Hindlimb muscle (tissue), 1 donor: ENCODE measurements around the gene MCM9. TPM values are rescaled to one million over a fixed set of nuclear protein-coding genes. Genes with fewer than 3 reads are reported as not detected.
"Not testable (repeated sequence)": the region's sequence is repeated elsewhere in the genome, so short reads cannot be mapped to it uniquely, and the experiment has no call there.

ENCODE experiments used
- DNase-seq: peaks from one replicate; pipeline ENCODE4 v3.0.0-alpha.2; 2013
- polyA plus RNA-seq: library from polyadenylated mRNA; unstranded; fragments of 120-200 nt; gene quantifications from one replicate; pipeline ENCODE4 v1.2.1, GENCODE V29; 2013; ENCODE audit not compliant: insufficient read length

Gene MCM9
- polyA plus RNA-seq, 1 donor: 14.1 TPM

DNA sequence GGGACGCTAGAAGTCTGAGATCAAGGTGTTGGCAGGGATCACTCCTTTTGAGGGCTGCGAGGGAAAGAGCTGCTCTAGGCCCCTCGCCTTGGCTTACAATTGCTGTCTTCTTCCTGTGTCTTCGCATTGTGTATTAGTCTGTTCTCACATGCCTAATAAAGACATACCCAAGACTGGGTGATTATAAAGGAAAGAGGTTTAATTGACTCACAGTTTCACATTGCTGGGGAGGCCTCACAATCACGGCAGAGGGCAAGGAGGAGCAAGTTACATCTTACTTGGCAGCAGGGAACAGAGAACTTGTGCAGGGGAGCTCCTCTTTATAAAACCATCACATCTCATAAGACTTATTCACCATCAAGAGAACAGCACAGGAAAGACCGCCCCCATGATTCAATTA is 143.5 kb downstream of the MCM9 start:
- no peak for DNase-seq

DNA sequence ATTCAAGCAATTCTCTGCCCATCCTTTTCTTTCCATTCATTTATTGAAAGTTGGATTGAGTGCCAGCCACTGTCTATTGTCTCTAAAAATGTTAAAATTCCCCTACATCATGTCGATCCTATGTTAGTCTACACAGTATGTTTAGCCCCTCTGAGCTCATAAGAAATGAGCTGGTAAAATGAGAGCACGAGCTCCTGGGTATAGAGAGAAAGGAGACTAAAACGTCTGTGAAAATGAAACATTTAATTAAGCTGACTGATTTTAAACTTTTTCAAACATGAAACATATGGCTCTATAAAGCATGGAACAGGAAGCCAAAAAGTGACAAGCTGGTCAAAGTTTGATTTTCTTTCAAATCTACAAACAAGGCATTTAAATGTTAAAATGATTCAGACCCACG is 145.0 kb downstream of the MCM9 start:
- no peak for DNase-seq

DNA sequence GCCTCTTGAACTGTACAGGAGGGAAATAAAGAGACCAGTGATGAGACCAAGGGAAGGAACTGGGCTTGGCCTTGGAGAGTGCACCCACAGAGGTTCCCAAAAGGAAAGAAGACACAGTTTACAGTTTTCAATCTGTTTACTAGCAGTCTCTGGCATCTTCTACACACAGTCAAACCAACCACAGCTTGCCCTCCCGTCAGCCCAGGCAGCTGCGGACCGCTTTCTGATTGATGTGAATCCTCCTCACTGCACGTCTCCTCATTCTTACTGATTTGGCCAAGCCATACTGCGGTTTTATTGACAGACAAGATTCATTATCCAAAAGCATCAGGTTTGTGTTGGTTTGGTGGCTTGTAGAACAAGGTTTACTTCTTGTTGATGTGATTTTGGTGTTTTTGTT is 145.5 kb downstream of the MCM9 start:
- DNase-seq: no peak

DNA sequence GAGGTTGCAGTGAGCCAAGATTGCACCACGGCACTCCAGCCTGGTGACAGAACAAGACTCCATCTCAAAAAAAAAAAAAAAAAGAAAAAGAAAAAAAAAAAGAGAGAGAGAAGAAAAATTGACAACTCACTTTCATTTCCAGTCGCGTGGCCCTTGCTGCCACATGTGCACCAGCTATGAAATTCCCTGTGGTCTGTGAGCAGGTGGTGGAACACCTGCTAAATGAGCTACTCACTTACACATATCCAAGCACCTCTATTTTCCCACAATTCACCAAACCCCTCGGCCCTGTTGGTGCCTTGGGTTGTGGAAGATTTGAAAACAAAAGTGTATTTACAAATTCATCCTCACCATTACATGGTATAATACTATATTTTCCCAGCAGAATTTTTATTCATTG is 146.3 kb downstream of the MCM9 start:
- DNase-seq: no peak

DNA sequence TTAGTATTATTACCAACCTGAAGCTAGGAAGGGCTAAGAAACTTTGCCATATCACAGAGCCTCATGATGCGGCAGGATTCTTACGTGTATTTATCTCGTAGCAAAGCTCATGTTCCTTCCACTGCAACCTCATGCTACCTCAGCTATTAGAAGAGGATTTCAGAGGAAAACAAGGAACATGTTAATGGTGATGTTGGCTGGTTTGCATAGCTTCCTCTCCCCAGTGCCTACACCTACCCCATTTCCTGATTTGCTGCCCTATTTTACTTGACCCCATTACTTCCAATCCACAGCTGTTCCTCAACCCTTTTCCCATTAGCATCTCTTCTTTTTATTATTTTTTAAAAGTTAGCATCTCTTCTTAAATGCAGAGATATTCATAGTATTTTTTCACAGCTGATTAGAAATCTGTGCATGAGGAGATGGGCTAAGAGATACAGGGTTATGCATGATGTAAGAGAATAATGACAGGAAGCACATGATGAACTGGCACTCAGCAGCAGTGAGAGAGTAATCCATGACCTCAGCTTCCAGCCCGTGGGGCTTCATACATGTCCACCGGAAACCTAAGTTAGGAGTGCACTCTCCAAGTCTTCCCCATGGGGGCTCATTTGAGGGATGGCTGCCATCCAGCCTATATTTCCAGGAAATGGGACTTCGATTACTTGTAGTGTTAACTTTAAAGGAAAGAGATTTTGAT is 147.1 kb downstream of the MCM9 start:
- DNase-seq: peak; percentile 67

DNA sequence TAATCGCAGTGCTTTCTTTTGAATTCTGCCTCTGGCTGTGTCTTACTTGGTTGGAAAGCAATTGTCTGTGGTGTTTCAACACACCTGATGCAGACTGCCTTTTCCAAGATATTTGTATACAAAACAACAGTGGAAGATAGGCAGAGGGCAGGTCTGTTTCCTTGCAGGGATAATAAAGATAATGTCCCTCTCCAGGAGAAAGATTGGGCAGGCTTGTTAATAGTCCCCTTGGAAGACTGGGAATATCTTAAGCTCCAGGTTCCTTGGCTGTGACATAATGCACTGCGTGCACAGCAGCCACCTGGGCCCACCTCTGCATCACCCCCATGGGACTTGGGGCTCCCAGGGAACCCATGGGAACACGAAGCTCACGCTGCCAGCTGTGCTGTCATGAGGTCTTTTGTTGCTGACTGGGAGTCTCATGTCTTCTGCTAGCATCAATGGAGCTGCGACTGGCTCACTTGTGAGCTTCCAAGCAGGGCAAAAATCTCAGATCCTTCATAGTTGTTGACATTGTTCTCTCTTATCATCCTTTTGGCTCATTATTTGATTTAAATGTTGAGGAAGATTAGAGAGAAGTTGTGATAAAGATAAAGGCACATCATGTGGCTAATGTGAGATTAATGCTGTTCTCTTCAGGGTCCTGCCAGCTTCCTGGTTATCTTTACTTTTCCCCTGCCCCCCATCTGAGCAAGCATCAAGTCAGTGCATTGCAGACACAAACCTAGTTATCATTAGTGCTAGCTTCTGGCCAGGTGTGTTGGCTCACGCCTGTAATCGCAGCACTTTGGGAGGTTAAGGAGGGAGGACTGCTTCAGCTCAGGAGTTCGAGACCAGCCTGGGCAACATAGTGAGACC is 148.1 kb downstream of the MCM9 start:
- no peak for DNase-seq

DNA sequence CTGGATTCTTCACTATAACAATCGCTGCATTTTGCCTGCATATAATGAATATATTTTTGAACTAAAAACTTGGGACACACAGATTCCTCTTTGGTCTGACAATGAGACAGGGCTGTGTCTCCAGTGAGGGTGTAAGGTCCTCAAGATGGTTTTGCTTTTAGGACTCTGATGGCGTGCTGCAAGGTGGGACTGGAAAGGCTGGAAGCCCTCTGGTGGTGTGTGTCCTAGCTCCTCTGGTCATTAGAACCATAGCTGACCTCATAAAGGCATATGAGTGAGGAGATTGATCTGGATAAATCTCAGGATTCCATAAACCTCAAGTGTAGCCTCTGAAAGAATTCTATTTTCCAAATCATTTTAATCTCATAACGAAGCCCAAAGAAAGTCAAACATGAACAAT is 149.4 kb downstream of the MCM9 start:
- DNase-seq: no peak

DNA sequence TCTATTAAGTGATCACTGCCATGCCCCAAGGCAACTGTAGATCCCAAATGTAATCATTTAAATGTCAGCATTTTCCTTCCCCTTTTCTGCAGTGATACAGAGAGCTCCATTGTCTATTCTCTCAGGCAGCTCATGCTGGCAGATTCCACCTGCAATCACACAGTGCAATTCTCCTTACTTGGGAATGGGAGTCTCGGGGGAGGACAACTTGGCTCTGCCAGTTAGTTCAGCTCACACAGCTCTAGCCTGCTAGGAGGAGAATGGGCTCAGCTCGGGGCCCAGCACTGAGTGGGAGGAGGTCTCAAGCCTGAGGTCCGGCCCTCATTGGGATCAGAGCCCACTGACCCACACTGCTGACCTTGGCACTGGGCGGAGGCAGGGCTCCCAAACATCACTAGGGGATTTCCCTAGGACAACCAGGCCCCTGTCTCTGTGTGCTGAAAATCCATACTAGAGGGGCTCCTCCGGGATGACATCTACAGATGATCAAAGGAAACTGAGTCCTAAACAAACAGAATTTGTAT is 150.3 kb downstream of the MCM9 start:
- DNase-seq: no peak

DNA sequence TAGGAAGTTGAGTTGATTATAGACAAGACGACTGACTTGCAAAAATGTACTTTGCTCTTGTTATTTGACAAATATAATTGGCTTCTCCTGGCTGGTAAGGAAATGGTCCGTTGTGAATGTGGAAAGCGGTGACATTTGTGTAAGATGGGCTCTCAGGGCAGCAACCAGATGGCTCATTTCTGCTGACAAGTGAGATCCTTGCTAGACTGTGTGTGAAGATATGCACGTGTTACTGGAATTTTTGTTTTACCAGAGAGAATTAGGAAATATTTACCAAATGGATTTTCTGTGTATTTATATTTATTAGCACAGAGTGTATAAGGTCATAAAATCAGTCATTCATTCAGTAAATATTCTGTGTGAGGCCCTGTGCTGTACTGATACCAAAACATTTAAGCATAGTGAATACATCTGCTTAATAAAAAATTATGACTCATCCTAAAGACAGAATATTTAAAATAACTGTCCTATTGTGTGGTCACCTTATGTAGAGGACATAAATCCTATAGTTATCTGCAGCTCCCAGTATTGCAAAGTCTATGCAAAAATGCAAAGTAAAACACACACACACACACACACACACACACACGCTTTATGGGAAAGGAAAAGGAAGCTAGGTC is 150.9 kb downstream of the MCM9 start:
- no peak for DNase-seq

DNA sequence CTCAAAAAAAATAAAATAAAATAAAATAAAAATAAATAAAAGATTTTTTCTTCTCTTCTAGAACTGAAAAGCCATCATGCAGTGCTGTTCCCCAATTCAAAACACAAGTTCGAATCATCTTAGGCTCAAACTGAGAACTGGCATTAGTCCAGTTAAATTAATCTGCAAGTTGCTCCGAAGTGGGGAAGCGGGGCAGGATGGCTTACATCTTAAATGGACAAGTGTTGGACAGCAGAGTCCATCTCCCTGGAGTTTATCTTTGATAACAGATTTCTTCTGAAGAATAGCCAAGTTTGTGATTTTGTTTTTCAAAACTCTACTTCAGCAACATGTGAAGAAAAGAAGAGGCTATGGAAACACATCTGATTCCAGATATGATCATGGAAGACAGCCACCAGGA is 152.3 kb downstream of the MCM9 start:
- DNase-seq: no peak

DNA sequence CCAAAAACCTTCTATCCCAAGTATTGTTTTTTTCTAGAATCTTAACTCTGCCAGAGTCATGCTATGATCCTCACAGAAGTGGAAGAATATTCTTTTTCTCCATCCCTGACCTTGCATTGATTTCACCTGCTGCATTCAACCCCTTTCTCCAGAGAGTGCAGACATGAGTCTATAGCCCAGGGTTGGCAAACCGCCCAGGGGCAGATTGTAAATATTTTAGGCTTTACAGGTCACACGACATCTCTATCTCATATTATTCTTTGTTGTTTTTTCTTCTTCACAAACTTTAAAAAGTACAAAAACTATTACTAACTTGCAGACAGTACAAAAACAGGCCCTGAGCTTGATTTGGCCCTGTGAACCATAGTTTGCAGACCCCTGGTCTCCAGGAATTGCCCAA is 153.1 kb downstream of the MCM9 start:
- no peak for DNase-seq

DNA sequence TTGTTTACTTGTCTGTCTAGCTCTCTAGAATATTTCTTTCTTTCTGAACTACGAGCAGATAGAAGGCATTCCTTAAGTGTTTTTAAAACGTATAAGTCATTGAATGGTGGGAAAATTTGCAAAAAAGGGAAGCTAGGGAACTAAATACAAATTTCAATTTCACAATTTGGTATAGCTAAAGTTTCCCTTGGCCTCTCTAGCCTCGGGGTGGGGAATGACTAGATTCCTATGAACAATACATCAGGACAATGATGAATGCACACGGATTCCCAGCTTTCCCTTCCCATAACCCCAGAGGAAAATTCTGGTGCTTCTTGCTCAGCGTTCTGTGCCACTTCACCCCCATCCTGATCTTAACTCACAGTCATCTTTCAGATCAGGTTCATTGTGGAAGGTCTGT is 154.3 kb downstream of the MCM9 start:
- DNase-seq: no peak

DNA sequence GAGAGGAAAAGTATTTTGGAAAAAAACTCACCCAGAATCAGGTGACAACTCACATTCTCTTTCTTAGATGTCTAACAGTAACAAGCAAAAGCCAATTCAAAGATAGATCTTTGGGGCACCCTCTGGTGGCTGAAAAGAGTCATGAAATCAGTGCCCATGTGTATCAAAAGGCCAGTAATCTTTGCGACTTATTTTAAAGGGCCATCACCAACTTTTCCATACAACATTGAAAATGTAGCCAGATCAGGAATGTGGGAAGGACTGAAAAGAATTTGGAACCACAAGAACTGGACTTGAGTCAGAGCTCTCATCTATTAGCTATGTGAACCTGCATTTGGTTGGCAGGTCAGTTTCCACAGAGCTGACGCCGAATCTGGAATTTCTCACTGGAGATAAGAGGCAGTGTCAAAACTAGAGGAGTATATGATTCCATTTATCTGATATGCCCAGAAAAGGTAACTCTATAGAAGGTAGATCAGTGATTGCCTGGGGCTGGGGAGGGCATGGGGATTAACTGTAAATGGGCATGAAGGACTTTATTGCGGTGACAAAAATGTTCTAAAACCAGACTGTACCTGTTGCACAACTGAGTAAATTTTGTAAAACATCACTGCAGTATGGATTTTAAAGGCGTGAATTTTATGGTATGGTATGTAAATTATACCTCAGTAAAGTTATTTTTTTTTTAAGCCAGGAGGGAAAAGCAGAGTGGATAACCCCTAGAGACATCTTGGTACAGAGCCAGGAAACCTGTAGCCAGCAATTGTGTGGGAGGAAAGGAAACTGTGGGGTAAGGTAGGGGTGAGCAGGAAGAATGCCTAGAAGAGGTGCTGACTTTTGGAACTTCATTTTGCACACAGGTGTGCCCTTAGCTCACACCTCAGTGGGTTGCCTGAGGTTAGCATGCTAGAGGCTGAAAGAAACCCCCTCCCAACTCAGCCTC is 158.1 kb downstream of the MCM9 start:
- DNase-seq: peak; percentile 67

DNA sequence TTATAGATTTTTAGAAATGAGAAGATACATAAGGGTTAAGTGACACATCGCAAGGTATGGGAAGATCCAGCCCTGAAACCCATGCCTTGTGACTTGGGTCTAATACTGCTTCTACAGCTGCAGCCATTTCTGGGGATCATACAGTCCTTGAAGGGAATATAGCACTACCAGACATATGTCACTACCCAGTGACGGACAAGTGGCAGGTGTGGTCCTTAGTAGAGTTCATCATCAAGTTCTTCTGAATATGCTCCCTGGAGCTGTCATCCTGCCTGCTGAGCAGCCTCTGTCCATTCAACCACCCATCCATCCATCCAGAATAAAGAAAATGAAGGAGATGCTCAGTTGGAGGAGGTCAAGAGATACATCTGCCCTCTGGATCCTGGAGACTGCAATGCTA is 159.6 kb downstream of the MCM9 start:
- DNase-seq: no peak

DNA sequence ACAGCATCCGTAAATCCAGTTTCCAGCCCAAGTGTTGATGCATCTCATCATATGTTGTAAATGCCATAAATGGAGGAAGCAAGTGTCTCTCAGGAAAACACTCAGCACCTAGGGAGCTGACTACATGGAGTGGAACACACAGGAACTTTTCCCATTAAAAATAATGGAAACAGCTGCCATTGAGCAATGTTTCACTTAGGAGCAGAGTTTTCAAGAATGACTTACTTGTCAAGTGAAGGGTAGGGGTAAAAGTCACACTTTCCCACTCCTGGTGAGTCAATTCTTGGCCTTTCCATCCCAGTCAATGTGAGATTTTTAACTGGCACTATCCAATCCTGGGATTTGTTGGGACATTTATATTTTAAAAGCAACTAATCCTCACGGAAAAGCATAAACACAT is 160.4 kb downstream of the MCM9 start:
- DNase-seq: no peak

DNA sequence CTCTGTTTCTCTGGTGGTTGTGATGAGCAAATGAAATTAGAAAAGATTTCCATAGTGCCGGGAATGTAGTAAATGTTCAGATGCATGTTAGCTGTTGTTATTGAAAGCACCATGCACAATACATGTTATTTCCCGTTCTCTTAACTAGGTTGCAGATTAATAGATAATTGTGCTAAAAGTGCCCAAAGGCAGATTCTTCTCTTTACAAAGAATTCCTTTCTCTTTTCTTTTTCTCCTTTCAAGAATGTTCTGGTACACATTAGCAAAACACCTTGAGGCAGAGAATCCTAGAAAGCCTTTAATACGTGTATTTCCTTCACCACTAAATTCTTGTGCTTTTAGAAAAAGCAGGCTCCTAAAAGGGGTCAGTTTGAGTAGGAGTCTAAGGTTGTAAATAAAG is 162.1 kb downstream of the MCM9 start:
- no peak for DNase-seq

DNA sequence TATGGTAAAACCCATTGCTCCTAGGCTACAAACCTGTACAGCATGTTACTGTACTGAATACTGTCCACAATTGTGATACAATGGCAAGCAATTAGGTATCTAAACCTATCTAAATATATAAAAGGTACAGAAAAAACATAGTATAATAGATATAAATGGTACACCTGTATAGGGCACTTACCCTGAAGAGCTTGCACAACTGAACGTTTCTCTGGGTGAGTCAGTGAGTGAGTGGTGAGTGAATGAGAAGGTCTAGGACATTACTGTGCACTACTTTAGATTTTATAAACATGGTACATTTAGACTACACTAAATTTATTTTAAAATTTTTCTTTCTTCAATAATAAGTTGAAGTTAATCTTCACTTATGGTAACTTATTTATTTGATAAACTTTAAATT is 163.7 kb downstream of the MCM9 start:
- no peak for DNase-seq

DNA sequence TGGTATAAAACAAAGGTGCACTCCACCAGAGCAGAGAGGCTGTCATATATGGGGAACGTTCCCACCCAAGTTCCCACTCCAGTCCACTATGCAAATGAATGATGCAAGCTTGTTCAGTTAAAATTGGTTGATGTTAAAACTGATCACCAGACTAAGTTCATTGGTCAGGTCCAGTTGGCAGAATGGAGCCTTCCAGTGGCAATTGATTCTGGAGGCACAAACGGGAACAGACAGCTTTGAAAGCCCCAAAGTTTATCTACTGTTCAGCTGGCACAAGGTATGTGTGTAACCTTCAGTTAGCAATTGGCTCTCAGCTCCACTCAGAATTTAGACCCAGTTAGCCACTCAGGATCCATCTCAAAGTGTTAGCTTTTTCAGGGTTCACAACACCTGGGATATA is 164.1 kb downstream of the MCM9 start:
- no peak for DNase-seq

DNA sequence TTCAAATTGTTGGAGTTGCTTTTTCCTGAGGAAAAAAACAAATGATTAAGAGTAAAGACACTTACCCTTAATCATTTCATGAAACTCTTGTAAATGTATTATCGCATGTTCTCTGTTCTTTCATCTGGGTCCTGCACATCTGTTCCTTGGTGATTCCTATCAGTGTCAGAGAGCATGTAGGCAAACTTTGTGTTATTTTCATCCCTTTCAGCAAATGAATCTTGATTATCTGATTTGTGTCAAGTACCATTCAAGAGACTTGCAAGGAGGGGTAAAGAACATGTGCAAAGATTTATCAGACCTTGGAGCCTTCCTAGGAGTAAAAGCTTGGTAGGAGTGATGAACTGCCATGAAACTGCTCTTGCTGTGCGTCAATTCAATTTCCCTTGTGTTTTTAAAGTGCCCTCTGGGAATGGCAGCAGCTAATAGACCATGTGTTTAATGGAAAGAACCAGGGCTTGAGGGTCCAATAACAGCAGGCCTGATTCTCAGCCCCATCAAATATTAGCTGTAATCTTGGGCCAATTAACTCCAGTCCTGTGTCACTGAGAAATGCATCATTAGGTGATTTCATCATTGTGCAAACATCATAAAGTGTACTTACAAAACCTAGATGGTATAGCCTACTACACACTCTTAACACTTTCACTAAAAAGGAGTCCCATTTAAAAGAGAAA is 164.7 kb downstream of the MCM9 start:
- no peak for DNase-seq

DNA sequence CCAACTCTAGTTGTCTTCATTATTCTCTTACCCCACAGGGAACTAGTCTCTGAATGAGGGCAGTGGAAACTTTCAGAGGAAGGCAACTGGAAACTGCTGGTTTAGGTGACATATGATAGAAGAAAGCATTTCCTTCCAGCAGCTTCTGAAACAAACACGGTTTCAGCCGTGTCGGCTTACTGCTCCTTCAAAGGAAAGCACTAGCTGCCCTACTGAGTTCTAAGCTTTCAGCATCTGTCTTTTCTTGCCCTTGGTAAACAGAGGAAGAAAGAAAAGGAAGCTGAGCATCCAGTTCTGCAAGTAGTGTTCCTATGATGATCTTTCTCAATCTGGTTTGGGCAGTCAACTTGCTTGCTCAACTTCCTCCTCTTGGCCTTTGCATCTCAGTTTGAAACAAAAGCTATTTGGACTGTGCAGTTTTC is 166.0 kb downstream of the MCM9 start:
- DNase-seq: no peak

DNA sequence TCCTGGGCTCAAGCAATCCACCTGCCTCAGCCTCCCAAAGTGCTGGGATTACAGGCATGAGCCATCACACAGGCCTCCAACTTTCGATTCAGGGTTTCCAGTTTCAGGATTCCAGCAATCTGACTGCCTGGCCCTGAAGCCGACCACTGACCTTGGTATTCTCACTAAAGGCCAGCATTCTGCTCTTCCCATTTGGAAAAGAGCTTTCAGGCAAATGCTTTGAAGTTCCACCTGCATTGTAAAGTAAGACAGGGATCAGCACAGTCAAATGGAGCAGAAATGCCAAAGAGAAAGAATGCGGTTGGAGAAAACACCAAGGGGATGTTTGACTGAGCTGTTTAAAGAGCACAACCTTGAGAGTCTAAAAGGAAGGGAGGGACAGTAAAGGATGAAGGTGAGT is 166.5 kb downstream of the MCM9 start:
- no peak for DNase-seq

DNA sequence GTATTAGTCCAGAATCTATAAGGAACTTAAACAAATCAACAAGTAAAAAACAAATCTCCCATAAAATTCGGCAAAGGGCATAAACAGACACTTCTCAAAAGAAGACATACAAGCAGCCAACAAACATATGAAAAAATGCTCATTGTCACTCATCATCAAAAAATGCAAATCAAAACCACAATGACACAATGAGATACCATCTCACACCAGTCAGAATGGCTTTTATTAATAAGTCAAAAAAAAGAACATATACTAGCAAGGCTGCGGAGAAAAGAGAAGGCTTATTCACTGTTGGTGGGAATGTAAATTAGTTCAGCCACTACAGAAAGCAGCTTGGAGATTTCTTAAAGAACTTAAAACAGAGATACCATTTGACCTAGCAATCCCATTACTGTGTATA is 169.6 kb downstream of the MCM9 start:
- DNase-seq: not testable (repeated sequence)
